GM12878 (cell line): Measurements from ENCODE around the gene FLNC. TPM values are rescaled to one million over a fixed set of nuclear protein-coding genes. Genes with fewer than 3 reads are reported as not detected.

Experiments
- ATAC-seq: fragments of 200-7000 bp; cut with Tn5 transposase; 3 replicates; pipeline ENCODE4 v1.9.1; 2020; ENCODE audit warnings: mild to moderate bottlenecking, moderate library complexity
- BruUV-seq: library from RNA; stranded (reverse); fragments of 400-500 nt; replicated peaks from 2 replicates; lab custom pipeline; 2021; lab: Mats Ljungman, UMichigan
- CTCF ChIA-PET: fragments of 300-600 bp; sonication (Branson Sonifier 250); formaldehyde crosslinking; extraction: SDS; loops from one replicate; lab custom pipeline; 2021; ENCODE audit warnings: inconsistent platforms; lab: Yijun Ruan, JAX
- POLR2A ChIA-PET: fragments of 350-600 bp; formaldehyde crosslinking; extraction: SDS; loops from one replicate; lab custom pipeline; 2021; ENCODE audit warnings: inconsistent platforms; lab: Charles Lee
- RAD21 ChIA-PET: fragments of 300-600 bp; sonication (Branson Sonifier 250); formaldehyde crosslinking; loops from one replicate; lab custom pipeline; 2023; ENCODE audit warnings: antibody characterized with exemption; ENCODE audit not compliant: unreplicated experiment; lab: Charles Lee
- SMC1A ChIA-PET: fragments of 300-600 bp; sonication (Branson Sonifier 250); formaldehyde crosslinking; loops from one replicate; lab custom pipeline; 2023; ENCODE audit not compliant: unreplicated experiment, uncharacterized antibody; lab: Charles Lee
- DNase-seq: peaks from one replicate; pipeline ENCODE4 v3.0.0-alpha.2; 2011; ENCODE audit warnings: low read depth, low spot score
- FAIRE-seq: peaks from 3 replicates; lab custom pipeline; 2011; peaks lifted over from hg19 to GRCh38; lab: Jason Lieb, UNC
- H2AFZ ChIP-seq: 2 replicates; pipeline ENCODE4 v1.6.0; 2011; ENCODE audit warnings: low read depth, low read length, control low read depth; ENCODE audit not compliant: control insufficient read depth
- H3K27ac ChIP-seq: 2 replicates; pipeline ENCODE4 v1.5.1; 2011; ENCODE audit warnings: control low read depth; ENCODE audit not compliant: control insufficient read depth, insufficient read depth
- H3K27me3 ChIP-seq, 2 experiments: replicated peaks in 1 of 2; 2 replicates each; pipeline versions ENCODE4 v1.6.0 to v1.6.1; 2011; ENCODE audit warnings: low read length in 1 of 2; ENCODE audit not compliant: control insufficient read depth in 2 of 2, insufficient read depth in 2 of 2
- H3K36me3 ChIP-seq, 2 experiments: 2 replicates each; pipeline ENCODE4 v1.5.1; 2011; ENCODE audit warnings: low read length in 1 of 2; ENCODE audit not compliant: control insufficient read depth in 2 of 2, insufficient read depth in 2 of 2
- H3K4me1 ChIP-seq: 2 replicates; pipeline ENCODE4 v1.6.1; 2011; ENCODE audit warnings: mild to moderate bottlenecking, low read length, moderate library complexity, mixed read lengths; ENCODE audit not compliant: control insufficient read depth, insufficient read depth
- H3K4me2 ChIP-seq: 2 replicates; pipeline ENCODE4 v1.6.0; 2011; ENCODE audit warnings: control low read depth; ENCODE audit not compliant: control insufficient read depth, insufficient read depth
- H3K4me3 ChIP-seq: fragments of 200-600 bp; sonication (generic); 2 replicates; pipeline ENCODE4 v1.5.1; 2016
- H3K79me2 ChIP-seq: 2 replicates; pipeline ENCODE4 v1.6.0; 2011; ENCODE audit warnings: low read length; ENCODE audit not compliant: control insufficient read depth, insufficient read depth
- H3K9ac ChIP-seq: 2 replicates; pipeline ENCODE4 v1.8.0; 2011; ENCODE audit warnings: low read length, control low read depth, mixed read lengths; ENCODE audit not compliant: control insufficient read depth, insufficient read depth
- H3K9me3 ChIP-seq: replicated peaks from 3 replicates; pipeline ENCODE4 v1.5.1; 2011; ENCODE audit warnings: mild to moderate bottlenecking, low read length; ENCODE audit not compliant: control insufficient read depth, insufficient read depth
- H4K20me1 ChIP-seq: 2 replicates; pipeline ENCODE4 v1.6.0; 2011; ENCODE audit not compliant: control insufficient read depth, insufficient read depth
- BCL11A ChIP-seq: IDR thresholded peaks from 2 replicates; pipeline ENCODE4 v1.6.1; 2011; ENCODE audit warnings: low read depth, low read length
- CBX5 ChIP-seq: sonication (generic); IDR thresholded peaks from 2 replicates; pipeline ENCODE4 v1.6.1; 2016; ENCODE audit warnings: low read depth, moderate library complexity, mild to moderate bottlenecking, inconsistent platforms
- HCFC1 ChIP-seq: fragments of 150-350 bp; IDR thresholded peaks from 2 replicates; pipeline ENCODE4 v1.6.1; 2014; ENCODE audit warnings: low read length
- HDAC6 ChIP-seq: fragments of 200-600 bp; sonication (generic); IDR thresholded peaks from one replicate; pipeline ENCODE4 v1.8.0; 2017; ENCODE audit warnings: antibody characterized with exemption; ENCODE audit not compliant: unreplicated experiment
- MEF2B ChIP-seq: fragments of 450-650 bp; IDR thresholded peaks from 2 replicates; pipeline ENCODE4 v1.6.1; 2018; ENCODE audit warnings: mild to moderate bottlenecking, moderate library complexity; ENCODE audit not compliant: partially characterized antibody, poor library complexity, severe bottlenecking
- MTA3 ChIP-seq: IDR thresholded peaks from 2 replicates; pipeline ENCODE4 v1.6.1; 2012; ENCODE audit warnings: low read length, inconsistent platforms, borderline replicate concordance
- POU2F2 ChIP-seq: IDR thresholded peaks from 3 replicates; pipeline ENCODE4 v1.6.1; 2011; ENCODE audit warnings: low read depth, mild to moderate bottlenecking, low read length, borderline replicate concordance
- RBBP5 ChIP-seq: fragments of 200-600 bp; sonication (generic); conservative IDR thresholded peaks from 2 replicates; pipeline ENCODE4 v1.6.1; 2016
- SIX5 ChIP-seq: IDR thresholded peaks from 2 replicates; pipeline ENCODE4 v1.6.1; 2011; ENCODE audit warnings: mild to moderate bottlenecking, low read depth, low read length, moderate library complexity; ENCODE audit not compliant: severe bottlenecking
- SMAD5 ChIP-seq: IDR thresholded peaks from 2 replicates; pipeline ENCODE4 v1.6.1; 2016; ENCODE audit warnings: antibody characterized with exemption, low read depth
- SRF ChIP-seq, 2 experiments: IDR thresholded peaks; 2 replicates each; pipeline ENCODE4 v1.6.1; 2011; ENCODE audit warnings: low read depth in 2 of 2, low read length in 2 of 2, mild to moderate bottlenecking in 1 of 2, moderate library complexity in 1 of 2
- ZBTB4 ChIP-seq: fragments of 450-650 bp; formaldehyde crosslinking; IDR thresholded peaks from 2 replicates; pipeline ENCODE4 v1.4.0; 2022; ENCODE audit warnings: mild to moderate bottlenecking, moderate library complexity
- ZNF24 ChIP-seq: fragments of 450-650 bp; IDR thresholded peaks from 2 replicates; pipeline ENCODE4 v1.6.1; 2017; ENCODE audit warnings: antibody characterized with exemption, mild to moderate bottlenecking
- WGBS: methylation state at CpG from one replicate; pipeline ENCODE4 v1.1.6; 2016; ENCODE audit warnings: low lambda C conversion rate; ENCODE audit not compliant: insufficient replicate concordance, insufficient coverage; ENCODE audit errors: missing lambda C conversion rate; 5-methylcytosine and 5-hydroxymethylcytosine counted together
- in situ Hi-C: fragments of 300-500 bp; cut with MboI; formaldehyde crosslinking; loops from 9 replicates; pipeline ENCODE4 v1.14.3; 2018; ENCODE audit warnings: mixed read lengths
- intact Hi-C: fragments of 100-400 bp; cut with micrococcal nuclease; formaldehyde crosslinking; loops from one replicate; pipeline ENCODE4 v1.14.2; 2022; ENCODE audit not compliant: unreplicated experiment
- polyA plus RNA-seq, 11 experiments: library from polyadenylated mRNA; depleted of rRNA in 4 of 11; unstranded in 6 of 11; stranded (reverse) in 5 of 11; fragments of >200 nt; fragmentation: Nextera tagmentation in 4 of 11; fragmentation: Illumina TruSeq in 1 of 11; extraction: Ambion mirVana in 4 of 11; extraction: Trizol in 1 of 11; gene quantifications; 1 replicate in 1 of 11; 2 replicates in 10 of 11; pipeline versions ENCODE4 v1.2.1 to v1.2.3, GENCODE V29; 2011 to 2016; ENCODE audit warnings: inconsistent platforms in 2 of 11, missing spikeins in 2 of 11, low read depth in 1 of 11
- total RNA-seq, 4 experiments: library from RNA; depleted of rRNA in 3 of 4; stranded (reverse); fragments of >200 nt in 3 of 4; fragmentation: Illumina TruSeq in 1 of 4; extraction: Trizol in 1 of 4; gene quantifications; 2 replicates each; pipeline versions ENCODE4 v1.2.1 to v1.2.3, GENCODE V29; 2013 to 2021
- TF ChIP-seq, protein P1 (sequence below): IDR thresholded peaks from 2 replicates; pipeline ENCODE4 v1.6.1; 2011; ENCODE audit warnings: borderline replicate concordance, low read depth, mild to moderate bottlenecking, moderate library complexity, low read length; ENCODE audit not compliant: insufficient read depth, poor library complexity, severe bottlenecking
- TF ChIP-seq, protein P2 (sequence below): fragments of 450-650 bp; IDR thresholded peaks from 2 replicates; pipeline ENCODE4 v1.6.1; 2016; ENCODE audit warnings: mild to moderate bottlenecking, moderate library complexity, borderline replicate concordance

The FLNC gene
- total and polyA plus RNA-seq, 10 of the 15 experiments (the other 5 are each of a cell fraction or from before 2014, with no cell fraction given): 0.01 to 0.21 (median 0.06) TPM; not detected in 3

GRCh38 chr7:128867842-128868623 lies 37.8 kb downstream of the FLNC start:
- no TSS peak for BruUV-seq
- intact Hi-C loops: no loop called here
- ChIA-PET RAD21 (interaction anchor here (0.9 kb wide), 1 partner anchor 222 kb away, joined by 4 read pairs; no protein-coding TSS in a partner anchor), POLR2A (no interaction called here), CTCF (interaction anchor here (0.6 to 1.4 kb wide), 5 partner anchors 15 to 343 kb away, joined by 3 to 9 read pairs (median 4); no protein-coding TSS in a partner anchor), SMC1A (interaction anchor here (0.8 to 1.5 kb wide), 4 partner anchors 11 to 226 kb away, joined by 3 read pairs; no protein-coding TSS in a partner anchor)
- Histone ChIP-seq H3K4me2 (no peak overlapping the region), H3K4me3 (no peak overlapping the region), H4K20me1 (no peaks in the 10 kb centered on the region), H2AFZ (no peak overlapping the region), H3K27ac (no peak overlapping the region), H3K79me2 (peaks cover 15% of the 10 kb centered on the region), H3K27me3 (no peaks in the 10 kb centered on the region), H3K4me1 (peaks cover 10% of the 10 kb centered on the region; the same call in 1 of the 2 replicates), H3K9me3 (no peaks in the 10 kb centered on the region), H3K36me3 (no peaks in the 10 kb centered on the region; a peak in 2 of 4 replicates), H3K9ac (no peak overlapping the region)
- 84% methylated on average over 8 of the region's 11 CpGs for WGBS
- DNase-seq (no peak), ATAC-seq (no peak), FAIRE-seq (no peak)
- in situ Hi-C loops: no loop called here
- TF ChIP-seq ZBTB4 (CRISPR knock-in tag) (no peak), MEF2B (no peak), SIX5 (no peak), HCFC1 (no peak), CBX5 (no peak), SMAD5 (no peak), ZNF24 (no peak), BCL11A (no peak), SRF (IDR thresholded peaks at IDR 0.05; ENCODE audit: low read depth in 2 of 2, low read length in 2 of 2) (no peak), HDAC6 (no peak), MTA3 (no peak), POU2F2 (no peak), RBBP5 (no peak)
- TF ChIP-seq, protein P1, sequence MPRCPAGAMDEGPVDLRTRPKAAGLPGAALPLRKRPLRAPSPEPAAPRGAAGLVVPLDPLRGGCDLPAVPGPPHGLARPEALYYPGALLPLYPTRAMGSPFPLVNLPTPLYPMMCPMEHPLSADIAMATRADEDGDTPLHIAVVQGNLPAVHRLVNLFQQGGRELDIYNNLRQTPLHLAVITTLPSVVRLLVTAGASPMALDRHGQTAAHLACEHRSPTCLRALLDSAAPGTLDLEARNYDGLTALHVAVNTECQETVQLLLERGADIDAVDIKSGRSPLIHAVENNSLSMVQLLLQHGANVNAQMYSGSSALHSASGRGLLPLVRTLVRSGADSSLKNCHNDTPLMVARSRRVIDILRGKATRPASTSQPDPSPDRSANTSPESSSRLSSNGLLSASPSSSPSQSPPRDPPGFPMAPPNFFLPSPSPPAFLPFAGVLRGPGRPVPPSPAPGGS: no peak
- TF ChIP-seq, protein P2, sequence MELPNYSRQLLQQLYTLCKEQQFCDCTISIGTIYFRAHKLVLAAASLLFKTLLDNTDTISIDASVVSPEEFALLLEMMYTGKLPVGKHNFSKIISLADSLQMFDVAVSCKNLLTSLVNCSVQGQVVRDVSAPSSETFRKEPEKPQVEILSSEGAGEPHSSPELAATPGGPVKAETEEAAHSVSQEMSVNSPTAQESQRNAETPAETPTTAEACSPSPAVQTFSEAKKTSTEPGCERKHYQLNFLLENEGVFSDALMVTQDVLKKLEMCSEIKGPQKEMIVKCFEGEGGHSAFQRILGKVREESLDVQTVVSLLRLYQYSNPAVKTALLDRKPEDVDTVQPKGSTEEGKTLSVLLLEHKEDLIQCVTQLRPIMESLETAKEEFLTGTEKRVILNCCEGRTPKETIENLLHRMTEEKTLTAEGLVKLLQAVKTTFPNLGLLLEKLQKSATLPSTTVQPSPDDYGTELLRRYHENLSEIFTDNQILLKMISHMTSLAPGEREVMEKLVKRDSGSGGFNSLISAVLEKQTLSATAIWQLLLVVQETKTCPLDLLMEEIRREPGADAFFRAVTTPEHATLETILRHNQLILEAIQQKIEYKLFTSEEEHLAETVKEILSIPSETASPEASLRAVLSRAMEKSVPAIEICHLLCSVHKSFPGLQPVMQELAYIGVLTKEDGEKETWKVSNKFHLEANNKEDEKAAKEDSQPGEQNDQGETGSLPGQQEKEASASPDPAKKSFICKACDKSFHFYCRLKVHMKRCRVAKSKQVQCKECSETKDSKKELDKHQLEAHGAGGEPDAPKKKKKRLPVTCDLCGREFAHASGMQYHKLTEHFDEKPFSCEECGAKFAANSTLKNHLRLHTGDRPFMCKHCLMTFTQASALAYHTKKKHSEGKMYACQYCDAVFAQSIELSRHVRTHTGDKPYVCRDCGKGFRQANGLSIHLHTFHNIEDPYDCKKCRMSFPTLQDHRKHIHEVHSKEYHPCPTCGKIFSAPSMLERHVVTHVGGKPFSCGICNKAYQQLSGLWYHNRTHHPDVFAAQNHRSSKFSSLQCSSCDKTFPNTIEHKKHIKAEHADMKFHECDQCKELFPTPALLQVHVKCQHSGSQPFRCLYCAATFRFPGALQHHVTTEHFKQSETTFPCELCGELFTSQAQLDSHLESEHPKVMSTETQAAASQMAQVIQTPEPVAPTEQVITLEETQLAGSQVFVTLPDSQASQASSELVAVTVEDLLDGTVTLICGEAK: no peak
